SKM-1 treated with dmso at 0.1 percent for 144 hours (cell line): ENCODE data around the gene GABRR1.

Experiments used
- DNase-seq: peaks from one replicate; lab custom pipeline; 2025; ENCODE audit not compliant: unreplicated experiment; lab: John Stamatoyannopoulos, UW

The GABRR1 gene

DNA sequence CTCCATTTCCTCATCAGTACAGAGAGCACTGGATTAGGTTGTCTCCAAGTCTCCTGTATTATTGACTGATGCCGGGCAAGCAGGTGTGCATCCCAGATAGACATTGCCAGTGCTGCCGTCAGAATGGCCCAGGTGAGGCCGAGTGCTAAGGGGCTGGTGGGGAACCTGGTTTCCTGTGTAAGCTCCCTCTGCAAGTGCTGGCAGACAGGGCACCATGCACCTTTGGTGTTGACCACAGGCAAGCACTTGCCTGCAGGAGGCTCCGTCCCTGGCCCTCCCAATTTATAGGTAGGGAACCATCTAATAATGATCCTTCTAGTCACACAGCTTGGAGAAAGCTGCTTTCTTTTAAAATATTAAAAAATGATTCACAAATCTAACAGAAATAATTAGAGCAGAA is 747 bp downstream of the GABRR1 start:
- no peak for DNase-seq

DNA sequence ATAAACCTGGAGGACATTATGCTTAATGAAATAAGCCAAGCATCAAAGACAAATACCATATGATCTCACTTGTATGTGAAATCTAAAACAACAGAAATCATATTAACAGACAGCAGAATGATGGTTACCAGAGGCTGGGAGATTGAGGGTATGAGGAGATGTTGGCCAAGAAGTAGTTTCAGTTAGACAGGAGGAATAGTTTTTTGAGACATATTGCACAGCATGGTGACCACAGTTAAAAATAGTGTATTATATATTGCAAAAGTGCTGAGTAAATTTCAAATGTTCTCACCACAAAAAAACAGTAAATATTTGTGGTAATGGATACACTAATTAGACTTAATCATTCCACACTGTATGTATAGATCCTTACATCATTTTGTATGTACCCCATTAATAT is 1.8 kb downstream of the GABRR1 start:
- DNase-seq, result peak; percentile 23

DNA sequence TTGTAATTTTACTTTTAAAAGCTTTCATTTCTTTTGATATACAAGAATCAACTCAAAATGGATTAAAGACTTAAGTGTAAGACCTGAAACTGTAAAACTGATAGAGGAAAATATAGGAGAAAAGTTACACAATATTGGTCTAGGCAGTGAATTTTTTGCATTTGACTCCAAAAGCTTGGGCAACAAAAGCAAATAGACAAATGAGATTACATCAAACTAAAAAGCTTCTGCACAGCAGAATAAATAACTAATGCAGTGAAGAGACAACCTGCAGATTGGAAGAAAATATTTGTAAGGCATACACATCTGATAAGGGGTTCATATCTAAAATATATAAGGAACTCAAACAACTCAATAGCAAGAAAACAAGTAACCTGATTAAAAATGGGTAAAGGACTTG is 3.0 kb downstream of the GABRR1 start:
- DNase-seq, result no peak

DNA sequence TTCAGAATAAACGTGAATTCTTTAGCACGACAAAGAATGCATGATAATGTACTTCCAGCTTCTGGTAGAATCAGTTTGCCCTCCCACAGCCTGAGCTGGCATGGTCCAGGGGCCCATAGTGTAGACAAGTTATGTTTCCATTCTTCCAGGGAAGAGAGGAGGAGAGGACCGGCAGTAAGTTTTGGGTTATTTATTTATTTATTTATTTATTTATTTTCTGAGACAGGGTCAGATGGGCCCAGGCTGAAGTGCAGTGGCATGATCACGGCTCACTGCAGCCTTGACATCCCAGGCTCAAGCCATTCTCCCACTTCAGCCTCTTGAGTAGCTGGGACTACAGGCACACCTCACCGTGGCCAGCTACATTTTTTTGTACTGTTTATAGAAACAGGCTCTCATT is 4.7 kb downstream of the GABRR1 start:
- no peak for DNase-seq

GRCh38 chr6:89209457-89209856 is 7.7 kb downstream of the GABRR1 start:
- no peak for DNase-seq

DNA sequence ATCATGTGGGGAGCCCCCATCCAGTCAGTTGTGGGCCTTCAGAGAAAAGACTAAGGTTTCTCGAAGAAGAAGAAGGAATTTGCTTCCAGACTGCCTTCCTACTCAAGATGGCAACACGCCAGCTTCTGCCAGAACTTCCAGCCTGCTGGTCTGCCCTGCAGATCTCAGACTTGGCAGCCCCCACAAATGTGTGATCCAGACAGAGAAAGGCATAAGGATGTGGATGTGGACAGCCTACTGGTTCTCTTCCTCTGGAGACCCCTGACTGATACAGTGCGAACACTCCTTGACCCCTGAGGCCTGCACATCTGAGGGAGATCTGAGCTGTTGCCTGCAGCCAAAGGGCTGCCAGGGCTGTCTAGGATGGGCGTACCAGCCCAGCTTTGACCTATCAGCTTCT is 8.6 kb downstream of the GABRR1 start:
- no peak for DNase-seq

- no peak for DNase-seq
Observed at GRCh38 chr6:89205819-89206218, 11.3 kb downstream of the GABRR1 start.

DNA sequence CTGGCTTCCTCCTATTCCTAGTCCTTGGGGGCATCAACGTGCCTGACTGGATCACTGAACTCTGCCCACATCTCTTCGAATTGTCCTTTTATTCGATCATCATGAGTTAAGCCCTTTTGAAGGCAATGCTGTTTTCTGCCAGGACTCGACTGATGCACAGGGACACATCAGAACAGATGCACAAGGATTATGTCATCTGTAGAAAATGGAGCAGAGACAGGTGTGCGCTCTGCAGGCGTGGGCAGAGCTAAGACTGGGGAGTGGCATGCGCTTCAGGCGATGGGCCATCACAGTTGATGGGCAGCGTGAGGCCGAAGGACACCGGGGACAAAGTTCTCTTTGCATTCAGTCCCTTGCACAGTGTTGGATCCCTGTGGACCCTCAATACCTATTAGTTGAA is 13.1 kb downstream of the GABRR1 start:
- DNase-seq, result no peak

DNA sequence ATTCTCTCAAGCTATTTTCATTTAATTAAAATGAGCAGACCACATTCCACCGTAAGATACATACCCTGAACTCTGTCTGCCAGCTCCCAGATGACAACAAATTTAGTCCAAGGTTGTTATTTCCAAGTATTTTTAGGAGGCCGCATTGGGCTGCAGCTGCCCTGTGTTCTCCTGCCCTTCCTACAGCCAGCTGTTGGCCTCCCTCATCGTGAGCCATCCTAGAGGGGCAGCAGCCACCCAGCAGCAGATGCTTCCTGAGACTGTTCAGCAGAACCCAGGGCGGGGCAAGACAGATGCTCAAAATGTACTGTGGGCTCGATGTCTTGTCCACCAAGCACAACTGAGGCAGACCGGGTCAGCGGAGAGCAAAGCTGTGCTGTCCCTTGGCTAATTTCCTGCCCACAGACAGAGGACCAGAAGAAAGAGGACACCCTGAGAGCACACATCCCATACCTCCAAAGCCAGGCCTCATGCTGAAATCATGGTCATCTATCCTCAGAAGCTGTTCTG is 16.4 kb downstream of the GABRR1 start:
- DNase-seq, result no peak

- DNase-seq, result no peak
Observed at GRCh38 chr6:89199579-89199978, 17.6 kb downstream of the GABRR1 start.

DNA sequence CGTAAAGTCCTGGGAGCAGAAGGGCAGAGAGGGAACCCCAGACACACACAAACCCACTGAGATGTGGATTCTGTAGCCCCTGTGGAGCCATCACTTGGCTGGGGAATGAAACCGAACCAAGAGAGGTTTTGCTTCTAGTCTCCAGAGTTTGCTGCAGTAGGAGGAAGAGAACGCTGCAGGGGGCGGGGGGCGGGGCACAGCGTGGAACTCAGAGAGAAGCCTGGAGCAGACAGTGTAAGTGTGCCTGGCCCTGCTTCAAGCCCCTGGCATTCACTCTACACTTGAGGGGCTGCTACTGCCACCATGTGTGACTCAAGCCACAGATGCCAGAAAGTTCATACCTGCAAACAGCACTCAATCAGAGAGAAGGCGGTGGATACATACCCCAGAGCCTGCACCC is 18.9 kb downstream of the GABRR1 start:
- DNase-seq, result no peak

DNA sequence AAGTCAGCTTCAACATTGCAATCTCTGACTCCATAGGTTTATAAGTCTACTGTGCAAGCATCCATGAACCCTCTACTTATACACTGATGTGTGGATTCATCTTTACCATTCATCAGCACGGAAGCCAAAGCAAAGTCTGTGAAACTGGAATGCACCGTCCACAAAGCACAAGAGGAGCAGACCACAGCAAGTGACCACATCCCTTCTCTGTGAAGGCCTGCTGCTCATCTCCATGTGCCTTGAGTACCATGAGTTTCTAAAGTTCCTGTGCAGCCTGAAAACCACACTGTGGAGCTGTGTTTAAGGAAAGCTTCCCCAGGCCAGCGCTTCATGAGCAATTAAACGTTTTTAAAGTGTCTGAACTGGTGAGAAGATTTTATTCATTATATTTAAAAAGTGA is 20.0 kb downstream of the GABRR1 start:
- no peak for DNase-seq

DNA sequence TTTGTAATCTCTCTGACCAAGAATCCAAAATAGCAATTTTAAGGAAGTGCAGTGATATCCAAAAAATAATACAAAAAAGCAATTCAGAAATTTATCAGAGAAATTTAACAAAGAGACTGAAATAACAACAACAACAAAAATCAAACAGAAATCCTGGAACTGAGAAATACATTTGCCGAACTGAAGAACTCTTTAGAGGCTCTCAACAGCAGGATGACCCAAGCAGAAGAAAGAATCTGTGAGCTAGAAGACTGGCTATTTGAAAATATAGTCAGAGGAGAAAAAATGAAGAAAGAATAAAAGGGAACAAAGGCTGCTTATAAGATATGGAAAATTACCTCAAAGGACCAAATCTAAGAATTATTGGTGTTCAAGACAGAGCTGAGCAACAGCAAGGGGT is 22.6 kb downstream of the GABRR1 start:
- DNase-seq, result no peak

- no peak for DNase-seq
Observed at GRCh38 chr6:89190741-89191140, 26.4 kb downstream of the GABRR1 start.

GRCh38 chr6:89187504-89187903 is 29.7 kb downstream of the GABRR1 start:
- no peak for DNase-seq

- DNase-seq, result no peak
Observed at GRCh38 chr6:89186762-89187161, 30.4 kb downstream of the GABRR1 start.

- no peak for DNase-seq
Observed at GRCh38 chr6:89184344-89184743, 32.8 kb downstream of the GABRR1 start.

DNA sequence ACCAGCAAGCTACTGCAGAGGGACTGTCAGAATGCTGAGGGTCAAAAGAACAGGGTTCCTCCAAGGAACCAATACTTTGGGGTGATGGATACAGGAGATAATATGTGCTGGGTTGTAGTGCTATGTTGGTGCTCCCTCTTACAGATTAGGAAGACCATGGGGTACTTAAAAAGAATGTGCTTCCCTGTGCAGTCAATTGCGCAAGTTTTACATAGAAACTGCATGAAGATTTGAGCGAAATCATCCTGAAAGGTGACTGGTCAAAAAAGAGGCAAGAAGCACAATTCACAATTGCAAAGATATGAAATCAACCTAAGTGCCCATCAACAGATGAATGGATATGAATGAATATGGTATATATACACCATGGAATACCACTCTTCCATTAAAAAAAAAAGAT is 33.9 kb downstream of the GABRR1 start:
- no peak for DNase-seq

DNA sequence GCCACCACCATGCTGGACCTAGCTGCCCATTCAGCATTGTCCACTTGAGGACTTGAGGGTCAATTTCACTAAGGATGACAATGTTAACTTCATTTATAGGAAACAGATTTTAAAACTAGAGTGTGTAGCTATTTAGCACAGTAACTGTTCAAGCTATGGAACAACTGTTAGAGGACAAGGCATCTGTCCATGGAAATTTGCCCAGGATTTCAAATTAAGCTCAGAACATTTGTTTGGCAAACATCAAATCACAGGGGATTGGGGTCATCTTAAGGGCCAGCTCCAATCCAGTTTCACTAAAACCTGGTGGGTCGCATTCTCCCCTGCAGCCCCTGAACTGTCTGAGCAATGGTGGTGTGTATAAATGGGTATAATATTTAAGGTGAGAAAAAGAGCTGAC is 36.2 kb downstream of the GABRR1 start:
- no peak for DNase-seq

- DNase-seq, result no peak
Observed at GRCh38 chr6:89180112-89180511, 37.0 kb downstream of the GABRR1 start.

DNA sequence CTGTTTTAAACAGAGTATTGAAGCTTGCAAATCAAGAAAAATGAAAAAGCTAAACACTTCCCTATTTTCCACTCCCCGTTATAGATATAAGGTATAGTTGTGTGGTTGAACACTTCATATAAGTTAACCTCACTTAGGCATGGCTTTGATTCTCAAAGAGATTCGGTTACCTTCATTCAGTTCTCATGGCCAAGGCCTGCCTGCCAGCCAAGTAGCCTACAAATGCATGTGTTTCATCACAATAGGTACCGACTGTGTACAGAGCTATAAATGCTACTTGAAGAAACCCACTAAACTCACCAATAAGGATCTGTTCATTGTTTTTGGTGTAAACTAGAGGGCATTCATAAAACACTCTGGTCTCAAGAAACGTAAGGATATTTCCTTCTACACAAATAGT is 43.5 kb downstream of the GABRR1 start:
- DNase-seq, result no peak

GRCh38 chr6:89172131-89172530 is 45.0 kb downstream of the GABRR1 start:
- DNase-seq, result no peak

DNA sequence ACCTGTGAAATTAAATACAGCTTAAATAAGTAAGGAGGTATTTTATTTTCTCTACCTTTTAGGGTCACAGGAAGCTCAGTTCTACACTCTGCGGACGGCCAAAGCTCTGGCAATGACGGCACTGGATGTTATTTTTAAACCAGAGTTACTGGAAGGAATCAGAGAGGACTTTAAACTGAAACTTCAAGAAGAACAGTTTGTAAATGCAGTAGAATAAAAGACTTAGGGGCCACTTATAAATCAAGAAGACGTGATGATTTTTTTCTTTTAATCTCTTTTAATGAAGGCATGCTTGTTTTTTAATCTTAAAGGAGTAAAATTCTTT is 55.1 kb downstream of the GABRR1 start:
- no peak for DNase-seq
